ENCODE data around the gene RFTN1. TPM values are rescaled to one million over a fixed set of nuclear protein-coding genes. Genes with fewer than 3 reads are reported as not detected.
A peak's percentile ranks its signal among the peaks of the same experiment; 100 is the strongest.

RFTN1 gene
- total RNA-seq, 1 donor, result 73.0 TPM

DNA sequence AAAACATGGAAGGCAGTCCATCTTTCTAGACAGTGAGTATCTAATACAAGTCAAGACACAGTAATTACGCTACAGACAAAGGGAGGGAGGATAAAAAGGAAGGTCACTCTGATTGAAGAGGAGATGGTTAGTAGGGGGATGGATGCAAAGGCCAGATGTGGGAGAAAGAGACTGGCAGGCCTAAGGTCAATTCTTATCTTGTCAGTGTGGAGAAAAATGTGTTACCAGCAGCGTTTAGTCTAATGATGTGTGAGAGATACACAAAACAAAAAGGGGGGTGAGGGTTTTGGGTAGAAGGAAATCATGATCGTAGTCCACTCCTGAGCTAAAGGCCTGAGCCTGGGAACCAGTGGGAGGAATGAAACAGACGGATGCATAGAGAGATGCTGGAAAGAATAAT, 46.7 kb downstream of the RFTN1 start:
- TF ChIP-seq, protein P1, sequence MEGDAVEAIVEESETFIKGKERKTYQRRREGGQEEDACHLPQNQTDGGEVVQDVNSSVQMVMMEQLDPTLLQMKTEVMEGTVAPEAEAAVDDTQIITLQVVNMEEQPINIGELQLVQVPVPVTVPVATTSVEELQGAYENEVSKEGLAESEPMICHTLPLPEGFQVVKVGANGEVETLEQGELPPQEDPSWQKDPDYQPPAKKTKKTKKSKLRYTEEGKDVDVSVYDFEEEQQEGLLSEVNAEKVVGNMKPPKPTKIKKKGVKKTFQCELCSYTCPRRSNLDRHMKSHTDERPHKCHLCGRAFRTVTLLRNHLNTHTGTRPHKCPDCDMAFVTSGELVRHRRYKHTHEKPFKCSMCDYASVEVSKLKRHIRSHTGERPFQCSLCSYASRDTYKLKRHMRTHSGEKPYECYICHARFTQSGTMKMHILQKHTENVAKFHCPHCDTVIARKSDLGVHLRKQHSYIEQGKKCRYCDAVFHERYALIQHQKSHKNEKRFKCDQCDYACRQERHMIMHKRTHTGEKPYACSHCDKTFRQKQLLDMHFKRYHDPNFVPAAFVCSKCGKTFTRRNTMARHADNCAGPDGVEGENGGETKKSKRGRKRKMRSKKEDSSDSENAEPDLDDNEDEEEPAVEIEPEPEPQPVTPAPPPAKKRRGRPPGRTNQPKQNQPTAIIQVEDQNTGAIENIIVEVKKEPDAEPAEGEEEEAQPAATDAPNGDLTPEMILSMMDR (IDR thresholded peaks at IDR 0.05; ENCODE audit: insufficient read depth, low read depth, low read length), result no peak
- no peak for DNase-seq (ENCODE audit: low read depth)
- no peak overlapping the region for H3K4me3 ChIP-seq (ENCODE audit: low read depth, low read length)

DNA sequence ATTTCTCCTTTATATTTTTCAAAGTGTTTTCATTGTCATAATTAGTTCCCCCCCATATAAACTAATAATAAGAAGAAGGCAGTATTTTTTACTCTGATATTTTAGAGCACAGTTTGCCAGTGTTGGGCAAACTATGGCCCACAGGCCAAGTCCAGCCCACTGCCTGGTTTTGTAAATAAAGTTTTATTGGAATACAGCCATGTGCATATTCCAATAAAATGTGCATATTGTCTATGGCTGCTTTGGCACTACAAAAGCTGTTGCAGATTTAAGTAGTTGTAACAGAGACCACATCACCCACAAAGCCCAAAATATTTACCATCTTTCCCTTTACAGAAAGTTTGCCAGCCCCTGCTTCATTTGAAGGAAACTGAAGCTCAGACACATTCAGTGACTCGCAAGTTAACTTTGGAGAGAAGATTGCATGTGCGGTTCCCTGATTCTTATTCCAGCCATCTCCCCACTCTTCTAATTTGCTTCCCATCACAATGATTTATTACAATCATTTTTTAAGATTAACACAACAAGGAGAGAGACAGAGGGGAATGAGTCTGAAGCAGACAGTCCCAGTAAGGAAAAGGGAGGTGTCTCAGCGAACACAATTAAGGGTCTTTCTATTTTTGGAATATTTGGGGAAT, 48.9 kb downstream of the RFTN1 start:
- no peak overlapping the region for H3K4me3 ChIP-seq (ENCODE audit: low read depth, low read length)
- TF ChIP-seq, protein P1 (IDR thresholded peaks at IDR 0.05; ENCODE audit: insufficient read depth, low read depth, low read length), result no peak
- peak; percentile 20 for DNase-seq (ENCODE audit: low read depth)

DNA sequence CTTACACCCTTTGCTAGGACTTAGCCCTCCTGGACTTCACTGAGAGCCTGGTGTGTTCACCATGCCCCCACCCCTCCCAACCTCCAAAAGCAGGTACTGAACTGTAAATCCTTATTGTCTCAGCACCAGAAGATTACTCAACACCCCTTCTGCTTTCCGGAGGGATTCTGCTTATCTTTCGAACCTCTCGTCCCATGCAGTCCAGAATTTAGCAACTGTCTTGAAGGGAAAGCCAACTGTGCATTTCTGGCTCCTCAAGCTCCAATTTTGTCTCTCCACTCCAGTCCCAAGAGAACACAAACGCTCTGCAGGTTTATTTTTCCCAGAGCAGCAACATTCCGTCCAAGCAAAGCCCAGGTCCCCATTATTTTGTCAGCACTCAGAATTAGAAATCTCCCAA, 49.6 kb downstream of the RFTN1 start:
- TF ChIP-seq, protein P1 (IDR thresholded peaks at IDR 0.05; ENCODE audit: insufficient read depth, low read depth, low read length), result no peak

DNA sequence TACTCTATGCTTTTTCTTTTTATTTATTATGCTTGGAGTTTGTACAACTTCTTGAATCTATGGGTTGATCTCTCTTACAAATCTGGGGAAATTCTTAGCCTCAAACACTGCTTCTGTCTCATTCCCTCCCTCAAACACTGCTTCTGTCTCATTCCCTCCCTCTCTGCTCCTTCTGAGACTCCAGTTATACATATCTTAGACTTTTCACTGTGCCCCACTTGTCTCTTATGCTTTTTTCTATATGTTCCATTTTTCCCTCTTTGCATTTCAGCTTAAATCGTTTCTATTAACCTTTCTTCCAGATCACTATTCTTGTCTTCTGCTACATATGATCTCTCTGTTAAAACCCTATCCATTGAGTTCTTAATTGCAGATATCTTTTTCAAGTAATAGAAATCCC, 50.4 kb downstream of the RFTN1 start:
- no peak for DNase-seq (ENCODE audit: low read depth)
- TF ChIP-seq, protein P1 (IDR thresholded peaks at IDR 0.05; ENCODE audit: insufficient read depth, low read depth, low read length), result no peak
- no peak overlapping the region for H3K4me3 ChIP-seq (ENCODE audit: low read depth, low read length)

More for the DNA sequence above, 49.6 kb downstream of the RFTN1 start:
- no peak overlapping the region for H3K4me3 ChIP-seq (ENCODE audit: low read depth, low read length)
- no peak for DNase-seq (ENCODE audit: low read depth)

DNA sequence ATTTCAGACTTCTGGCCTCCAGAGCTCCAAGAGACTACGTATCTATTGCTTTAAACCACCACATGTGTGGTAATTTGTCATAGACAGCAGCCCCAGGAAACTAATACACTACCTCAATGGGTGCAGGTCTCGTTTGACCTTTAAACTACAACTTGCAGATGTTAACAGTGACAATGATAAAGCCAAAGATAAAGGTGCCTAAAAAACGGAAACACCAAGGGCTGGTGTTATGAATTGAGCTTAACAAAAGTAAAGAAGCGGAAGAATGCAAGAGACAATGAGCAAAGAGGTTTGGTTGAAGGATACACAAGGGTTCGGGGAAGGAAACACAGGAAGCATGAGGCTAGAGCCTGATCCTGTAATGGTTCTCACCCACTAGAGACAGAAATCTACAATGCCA, 50.8 kb downstream of the RFTN1 start:
- TF ChIP-seq, protein P1 (IDR thresholded peaks at IDR 0.05; ENCODE audit: insufficient read depth, low read depth, low read length), result no peak
- no peak for DNase-seq (ENCODE audit: low read depth)
- no peak overlapping the region for H3K4me3 ChIP-seq (ENCODE audit: low read depth, low read length)

DNA sequence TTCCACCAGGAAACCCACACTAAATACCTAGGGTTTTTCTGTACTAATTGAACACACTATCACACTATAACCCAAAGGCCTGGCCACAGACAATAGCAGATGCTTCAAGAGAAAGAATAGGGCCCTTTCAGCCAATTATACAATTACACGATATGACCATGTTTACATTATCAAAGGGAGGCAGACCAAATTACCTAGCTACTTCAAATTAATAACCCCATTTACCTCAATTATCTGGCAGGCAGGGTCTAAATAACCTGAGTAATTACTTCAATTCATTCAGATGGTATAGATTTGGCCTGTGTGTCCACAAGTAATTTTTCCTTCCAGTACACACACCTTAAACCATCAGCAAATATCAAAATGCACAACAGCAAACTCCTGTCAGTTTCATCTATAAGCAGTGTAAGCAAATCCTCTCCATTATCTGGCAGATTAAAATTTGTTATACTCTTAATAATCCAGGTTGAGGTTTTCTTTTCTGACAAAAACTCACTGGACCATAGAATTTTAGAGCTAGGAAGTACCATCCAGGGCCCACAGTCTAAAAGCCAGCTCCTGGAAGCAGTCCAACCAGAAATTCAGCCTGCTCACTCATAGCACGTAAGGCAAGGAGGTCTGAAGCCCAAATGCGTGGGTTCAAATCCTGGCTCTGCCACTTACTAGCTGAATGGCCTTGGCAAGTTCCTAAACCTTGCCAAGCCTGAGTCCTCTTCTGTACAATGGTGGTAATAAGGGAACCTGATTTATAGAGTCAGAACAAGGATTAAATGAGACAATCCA, 51.8 kb downstream of the RFTN1 start:
- TF ChIP-seq, protein P1 (IDR thresholded peaks at IDR 0.05; ENCODE audit: insufficient read depth, low read depth, low read length), result no peak
- H3K4me3 ChIP-seq (ENCODE audit: low read depth, low read length), result no peak overlapping the region
- DNase-seq (ENCODE audit: low read depth), result no peak
